GM21447 (cell line): Measurements from ENCODE around the gene GCK.

Experiments used
- ATAC-seq: cut with Tn5 transposase; IDR thresholded peaks from one replicate; pipeline ENCODE4 v1.9.1; 2021; ENCODE audit not compliant: unreplicated experiment

GCK gene

DNA sequence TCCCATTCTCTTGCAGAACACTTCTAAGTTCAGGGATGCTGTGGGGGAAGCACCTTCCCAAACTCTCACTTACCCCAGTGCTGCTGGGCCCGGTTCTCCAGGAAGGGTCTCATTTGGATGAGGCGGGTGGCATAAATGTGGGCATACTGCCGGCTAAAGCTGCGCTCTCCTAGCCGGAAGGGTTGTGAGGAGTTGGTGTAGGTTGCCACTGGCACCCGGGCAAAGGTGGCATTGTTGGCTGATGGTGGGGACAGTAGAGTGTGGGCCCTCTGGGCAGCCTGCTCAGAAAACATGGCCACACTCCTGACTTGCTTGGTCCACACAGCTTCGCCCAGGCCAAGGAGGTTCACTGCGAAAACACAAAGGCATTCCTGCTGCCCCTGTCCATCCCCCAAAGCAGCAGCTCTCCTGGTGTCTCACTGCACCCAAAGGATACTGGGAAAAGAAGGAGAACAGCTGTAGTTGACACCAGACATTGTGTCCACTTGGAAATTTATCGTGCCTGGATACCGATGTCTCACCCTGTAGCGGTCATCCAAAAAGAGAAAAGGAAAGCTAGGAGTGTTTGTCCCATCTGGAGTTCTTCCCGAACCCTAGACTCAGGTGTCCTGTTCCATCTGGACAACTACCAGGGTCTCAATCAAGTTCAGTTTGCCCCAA is 67.3 kb downstream of the GCK start:
- no peak for ATAC-seq

DNA sequence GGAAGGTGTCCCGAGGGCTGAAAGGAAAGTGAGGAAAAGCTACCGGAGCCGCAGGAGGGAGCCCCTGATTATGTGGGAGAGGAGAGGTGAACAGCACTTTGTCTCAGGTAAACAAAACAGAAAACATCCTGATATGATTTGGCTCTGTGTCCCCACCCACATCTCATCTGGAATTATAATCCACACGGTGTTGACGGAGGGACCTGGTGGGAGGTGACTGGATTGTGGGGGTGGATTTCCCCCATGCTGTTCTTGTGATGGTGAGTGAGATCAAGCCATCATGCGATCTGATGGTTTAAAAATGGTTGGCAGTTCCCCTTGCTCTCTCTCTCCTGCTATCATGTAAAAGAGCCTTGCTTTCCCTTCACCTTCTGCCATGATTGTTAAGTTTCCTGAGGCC is 68.8 kb downstream of the GCK start:
- no peak for ATAC-seq

DNA sequence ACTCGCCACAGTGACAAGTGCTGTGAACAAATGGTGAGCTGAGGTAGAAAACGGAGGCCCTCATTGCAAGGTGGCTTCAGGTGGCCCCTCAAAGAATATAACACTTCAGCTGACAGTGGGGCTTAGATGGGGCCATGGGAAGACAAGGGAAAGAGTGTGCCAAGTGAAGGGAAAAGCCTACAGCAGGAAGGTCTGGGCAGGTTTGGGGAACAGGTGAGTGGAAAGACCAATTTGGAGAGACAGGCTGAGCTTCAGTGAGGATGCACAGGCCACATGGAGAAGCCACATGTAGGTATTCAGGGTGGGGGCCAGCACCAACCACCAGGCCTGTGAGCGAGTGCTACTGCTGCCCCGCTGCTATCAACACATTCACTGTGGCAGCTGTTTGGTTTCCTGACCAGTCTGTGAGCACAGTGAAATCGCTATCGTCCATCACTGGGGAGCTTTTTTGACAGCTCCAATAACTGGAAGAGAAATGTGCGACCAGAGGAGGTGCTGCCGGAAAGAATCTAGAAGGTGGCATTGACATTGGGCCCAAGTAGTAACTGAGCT is 69.3 kb downstream of the GCK start:
- ATAC-seq, result no peak

DNA sequence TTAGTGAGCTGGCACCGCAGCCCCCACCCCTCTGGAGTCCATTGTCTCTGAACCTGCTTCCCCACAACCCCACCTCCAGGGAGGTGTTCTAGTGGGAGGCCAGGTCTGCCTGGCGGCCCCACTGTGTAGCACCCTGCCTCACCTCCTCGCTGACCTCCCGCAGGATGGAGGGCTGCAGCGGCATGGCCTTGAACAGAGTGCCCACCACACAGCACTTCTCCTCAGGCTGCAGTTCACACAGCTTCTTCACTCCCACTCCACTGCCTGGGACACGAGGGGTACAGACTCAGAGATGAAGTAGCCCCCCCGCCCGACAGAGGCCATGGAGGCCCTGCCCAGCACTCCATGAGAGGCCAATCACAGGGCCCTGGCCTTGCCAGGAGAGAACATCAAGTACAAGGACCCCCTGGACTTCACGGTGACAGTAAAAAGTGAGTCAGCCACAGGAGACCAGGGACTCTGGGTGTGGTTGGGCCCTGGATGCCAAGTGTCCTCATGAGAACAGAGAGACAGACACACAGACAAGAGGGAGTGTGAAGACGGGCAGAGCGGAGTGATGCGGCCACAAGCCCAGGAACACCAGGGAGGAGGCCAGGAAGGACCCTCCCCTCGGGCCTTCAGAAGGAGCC is 71.3 kb downstream of the GCK start:
- no peak for ATAC-seq

DNA sequence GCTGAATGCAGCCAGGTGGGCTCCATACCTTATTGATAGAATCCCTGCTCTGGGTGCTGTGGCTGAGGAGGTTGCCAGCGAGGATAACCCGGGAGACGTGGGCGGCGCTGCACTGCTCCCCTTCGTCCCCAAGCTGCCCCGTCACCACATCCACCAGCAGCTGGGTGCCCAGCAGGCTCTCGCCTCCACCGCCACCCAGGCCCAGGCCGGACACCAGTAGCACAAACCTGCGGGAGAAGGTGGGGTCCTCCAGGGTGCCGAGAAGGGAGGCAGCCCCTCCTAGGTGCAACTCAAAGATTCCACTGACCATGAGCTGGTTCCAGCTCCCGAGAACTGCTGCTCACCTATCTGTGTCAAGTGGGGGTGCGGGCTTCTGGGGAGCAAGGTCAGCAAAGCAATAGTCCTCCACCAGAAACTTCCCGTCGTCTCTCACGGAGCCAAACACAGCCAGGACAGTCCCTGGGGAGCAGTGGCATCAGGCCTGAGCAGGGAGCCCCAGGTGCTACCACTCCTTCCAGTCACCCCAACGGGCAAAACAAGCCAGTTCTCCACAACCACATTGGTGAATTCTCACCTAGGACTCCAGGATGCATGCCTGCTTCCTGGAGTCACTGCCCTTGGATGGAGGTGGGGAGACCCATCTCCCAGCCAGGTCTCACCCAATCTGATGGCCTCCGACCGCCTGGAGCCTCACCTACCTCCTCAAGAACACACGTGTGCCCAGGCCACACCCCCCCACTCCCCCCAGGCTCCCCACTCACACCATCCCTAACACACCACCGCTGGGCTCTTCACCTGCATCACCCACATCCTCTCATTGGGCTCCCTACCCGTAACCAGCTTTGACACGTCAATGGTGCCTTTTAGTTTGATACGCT is 72.2 kb downstream of the GCK start:
- ATAC-seq, result no peak

DNA sequence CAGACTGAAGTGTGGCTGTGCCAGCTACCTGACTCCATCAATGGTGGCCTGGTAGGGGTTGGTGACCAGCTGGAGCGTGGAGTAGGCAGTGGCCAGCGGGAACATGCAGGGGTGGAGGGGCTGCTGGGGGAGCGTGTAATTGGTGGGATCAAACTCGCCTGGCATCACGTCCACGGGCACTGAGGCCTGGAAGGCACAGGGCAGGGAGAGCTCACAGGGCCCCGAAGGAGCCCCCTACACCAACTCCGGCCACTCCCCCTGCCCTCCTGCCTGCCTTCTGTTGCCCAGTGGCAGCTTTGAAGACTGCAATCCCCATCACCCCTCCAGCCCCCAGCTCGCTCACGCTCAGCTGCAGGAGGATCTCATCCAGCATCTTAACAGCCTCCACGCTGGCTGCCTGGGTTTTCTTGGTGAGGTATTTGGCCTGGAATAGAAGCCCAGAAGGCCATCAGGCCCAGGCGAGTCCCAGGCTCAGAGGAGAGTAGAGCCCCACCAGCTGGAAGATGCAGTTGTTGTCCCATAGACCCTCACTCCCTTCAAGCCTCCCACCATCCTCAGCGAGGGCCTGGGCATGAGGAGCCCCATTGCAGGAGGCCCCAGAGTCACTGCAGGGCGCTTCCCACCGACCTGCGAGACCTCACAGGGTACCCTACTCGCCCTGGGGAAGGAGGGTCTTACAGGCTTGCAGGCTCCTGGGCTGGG is 73.0 kb downstream of the GCK start:
- no peak for ATAC-seq

GRCh38 chr7:44114586-44115310 is 74.5 kb downstream of the GCK start:
- ATAC-seq, result no peak

DNA sequence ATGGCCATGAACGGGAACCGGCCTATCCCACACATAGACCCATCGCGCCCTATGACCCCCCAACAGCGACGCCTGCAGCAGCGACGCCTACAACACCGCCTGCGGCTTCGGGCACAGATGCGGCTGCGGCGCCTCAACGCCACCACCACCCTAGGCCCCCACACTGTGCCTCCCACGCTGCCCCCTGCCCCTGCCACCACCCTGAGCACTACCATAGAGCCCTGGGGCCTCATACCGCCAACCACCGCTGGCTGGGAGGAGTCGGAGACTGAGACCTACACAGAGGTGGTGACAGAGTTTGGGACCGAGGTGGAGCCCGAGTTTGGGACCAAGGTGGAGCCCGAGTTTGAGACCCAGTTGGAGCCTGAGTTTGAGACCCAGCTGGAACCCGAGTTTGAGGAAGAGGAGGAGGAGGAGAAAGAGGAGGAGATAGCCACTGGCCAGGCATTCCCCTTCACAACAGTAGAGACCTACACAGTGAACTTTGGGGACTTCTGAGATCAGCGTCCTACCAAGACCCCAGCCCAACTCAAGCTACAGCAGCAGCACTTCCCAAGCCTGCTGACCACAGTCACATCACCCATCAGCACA is 75.4 kb downstream of the GCK start:
- ATAC-seq, result no peak

- ATAC-seq, result no peak
These were observed 76.1 kb downstream of the GCK start for GRCh38 chr7:44112997-44113763.

- ATAC-seq, result no peak
These were observed 76.8 kb downstream of the GCK start for GRCh38 chr7:44112231-44112996.

DNA sequence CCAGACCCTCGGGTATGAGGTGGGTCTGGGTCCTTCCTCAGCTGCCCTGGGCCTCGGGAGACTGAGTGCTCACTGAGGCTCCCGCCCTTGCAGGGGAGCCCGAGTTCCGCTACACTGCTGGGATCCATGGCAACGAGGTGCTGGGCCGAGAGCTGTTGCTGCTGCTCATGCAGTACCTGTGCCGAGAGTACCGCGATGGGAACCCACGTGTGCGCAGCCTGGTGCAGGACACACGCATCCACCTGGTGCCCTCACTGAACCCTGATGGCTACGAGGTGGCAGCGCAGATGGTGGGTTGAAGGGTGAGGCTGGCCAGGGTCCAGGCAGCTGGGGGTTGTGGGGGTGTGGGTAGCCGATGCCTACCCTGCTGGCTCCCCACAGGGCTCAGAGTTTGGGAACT is 77.5 kb downstream of the GCK start:
- ATAC-seq, result no peak

- no peak for ATAC-seq
These were observed 78.3 kb downstream of the GCK start for GRCh38 chr7:44110719-44111635.

- ATAC-seq, result no peak
These were observed 79.2 kb downstream of the GCK start for GRCh38 chr7:44109991-44110390.

GRCh38 chr7:44108768-44109750 is 80.2 kb downstream of the GCK start:
- ATAC-seq, result no peak

- no peak for ATAC-seq
These were observed 81.1 kb downstream of the GCK start for GRCh38 chr7:44107961-44108767.
